VCaP (cell line): ENCODE results near the gene AGO3.

Experiments
- H3K27ac ChIP-seq: fragments of 450-650 bp; 2 replicates; pipeline ENCODE4 v1.5.1; 2017
- TF ChIP-seq, protein P1 (sequence below): fragments of 450-650 bp; conservative IDR thresholded peaks from 2 replicates; pipeline ENCODE4 v1.5.1; 2017; ENCODE audit warnings: mild to moderate bottlenecking, moderate library complexity

AGO3 gene

DNA sequence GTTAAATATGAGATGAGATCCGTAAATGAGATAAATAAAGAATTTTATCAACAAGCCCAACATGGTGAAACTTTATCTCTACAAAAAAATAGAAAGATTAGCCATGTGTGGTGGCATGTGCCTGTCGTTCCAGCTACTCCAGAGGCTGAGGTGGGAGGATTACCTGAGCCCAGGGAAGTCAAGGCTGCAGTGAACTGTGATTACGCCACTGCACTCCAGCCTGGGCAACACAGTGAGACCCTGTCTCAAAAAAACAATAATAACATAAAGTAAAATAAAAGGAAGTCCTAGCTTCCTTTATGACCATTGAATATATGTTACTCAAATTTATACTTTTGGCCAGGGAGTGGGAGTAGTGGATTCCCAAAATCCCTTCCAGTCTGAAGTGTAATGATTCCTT, 104.2 kb downstream of the AGO3 start:
- H3K27ac ChIP-seq, result no peak overlapping the region
- TF ChIP-seq, protein P1, sequence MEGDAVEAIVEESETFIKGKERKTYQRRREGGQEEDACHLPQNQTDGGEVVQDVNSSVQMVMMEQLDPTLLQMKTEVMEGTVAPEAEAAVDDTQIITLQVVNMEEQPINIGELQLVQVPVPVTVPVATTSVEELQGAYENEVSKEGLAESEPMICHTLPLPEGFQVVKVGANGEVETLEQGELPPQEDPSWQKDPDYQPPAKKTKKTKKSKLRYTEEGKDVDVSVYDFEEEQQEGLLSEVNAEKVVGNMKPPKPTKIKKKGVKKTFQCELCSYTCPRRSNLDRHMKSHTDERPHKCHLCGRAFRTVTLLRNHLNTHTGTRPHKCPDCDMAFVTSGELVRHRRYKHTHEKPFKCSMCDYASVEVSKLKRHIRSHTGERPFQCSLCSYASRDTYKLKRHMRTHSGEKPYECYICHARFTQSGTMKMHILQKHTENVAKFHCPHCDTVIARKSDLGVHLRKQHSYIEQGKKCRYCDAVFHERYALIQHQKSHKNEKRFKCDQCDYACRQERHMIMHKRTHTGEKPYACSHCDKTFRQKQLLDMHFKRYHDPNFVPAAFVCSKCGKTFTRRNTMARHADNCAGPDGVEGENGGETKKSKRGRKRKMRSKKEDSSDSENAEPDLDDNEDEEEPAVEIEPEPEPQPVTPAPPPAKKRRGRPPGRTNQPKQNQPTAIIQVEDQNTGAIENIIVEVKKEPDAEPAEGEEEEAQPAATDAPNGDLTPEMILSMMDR, result no peak

DNA sequence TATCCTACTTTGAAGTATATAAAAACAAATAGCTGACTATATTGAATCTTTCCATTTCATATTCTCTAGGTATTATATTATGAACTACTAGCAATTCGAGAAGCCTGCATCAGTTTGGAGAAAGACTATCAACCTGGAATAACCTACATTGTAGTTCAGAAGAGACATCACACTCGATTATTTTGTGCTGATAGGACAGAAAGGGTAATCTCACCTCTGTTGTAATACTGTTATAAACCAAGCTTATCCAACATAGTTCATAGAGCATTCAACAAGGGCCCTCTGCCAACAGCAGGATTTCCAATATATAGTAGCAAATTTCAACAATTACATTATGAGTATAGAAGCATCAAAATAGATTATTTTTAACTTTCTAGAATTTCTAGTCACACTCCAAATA, 109.3 kb downstream of the AGO3 start:
- TF ChIP-seq, protein P1, result no peak
- H3K27ac ChIP-seq, result no peak overlapping the region

DNA sequence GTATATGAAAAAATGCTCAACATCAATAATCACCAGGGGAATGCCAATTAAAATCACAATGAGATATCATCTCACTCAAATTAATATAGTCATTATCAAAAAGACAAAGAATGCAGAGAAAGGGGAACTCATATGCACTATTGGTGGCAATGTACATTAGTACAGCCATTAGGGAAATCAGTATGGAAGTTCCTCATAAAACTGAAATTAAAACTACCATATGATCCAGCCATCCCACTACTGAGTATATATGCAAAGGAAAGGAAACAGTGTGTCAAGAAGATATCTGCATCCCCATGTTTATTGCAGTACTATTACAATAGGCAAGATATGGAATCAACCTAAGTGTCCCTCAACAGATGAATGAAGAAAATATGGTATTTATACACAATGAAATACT, 120.9 kb downstream of the AGO3 start:
- no peak overlapping the region for H3K27ac ChIP-seq
- TF ChIP-seq, protein P1, result no peak

DNA sequence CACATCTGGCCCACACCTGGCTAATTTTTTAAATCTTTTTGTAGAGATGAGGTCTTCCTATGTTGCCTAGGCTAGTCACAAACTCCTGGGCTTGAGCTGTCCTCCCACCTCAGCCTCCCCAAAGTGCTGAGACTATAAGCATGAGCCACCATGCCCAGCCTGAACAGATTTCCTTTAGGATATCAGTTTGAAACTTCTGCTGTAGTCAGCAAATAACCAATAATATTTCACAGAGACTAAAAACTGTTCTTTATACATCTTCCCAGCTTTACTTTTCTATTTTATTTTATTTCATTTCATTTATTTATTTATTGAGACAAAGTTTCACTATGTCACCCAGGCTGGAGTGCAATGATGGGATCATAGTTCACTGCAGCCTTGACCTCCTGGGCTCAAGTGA, 123.1 kb downstream of the AGO3 start:
- TF ChIP-seq, protein P1, result no peak

DNA sequence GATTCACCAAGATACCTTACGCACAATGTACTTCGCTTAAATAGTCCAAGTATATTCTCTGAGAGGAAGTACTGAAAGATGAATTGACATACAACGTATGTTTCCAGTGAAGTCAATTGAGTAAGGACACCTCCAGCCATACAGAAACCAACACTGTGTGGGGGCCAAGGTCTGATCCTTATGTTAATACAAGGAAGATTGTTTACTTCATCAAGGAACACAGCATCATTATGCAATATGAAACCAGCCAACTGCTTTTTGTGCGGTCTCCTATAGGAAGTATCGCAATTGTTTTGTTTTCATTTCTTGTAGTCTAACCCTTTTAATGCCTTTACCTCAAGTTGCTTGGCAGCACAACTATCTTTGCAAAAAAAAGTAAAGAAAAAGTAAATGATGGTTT, 124.8 kb downstream of the AGO3 start:
- TF ChIP-seq, protein P1, result no peak
- H3K27ac ChIP-seq, result no peak overlapping the region

More for the DNA sequence above, 123.1 kb downstream of the AGO3 start:
- no peak overlapping the region for H3K27ac ChIP-seq

DNA sequence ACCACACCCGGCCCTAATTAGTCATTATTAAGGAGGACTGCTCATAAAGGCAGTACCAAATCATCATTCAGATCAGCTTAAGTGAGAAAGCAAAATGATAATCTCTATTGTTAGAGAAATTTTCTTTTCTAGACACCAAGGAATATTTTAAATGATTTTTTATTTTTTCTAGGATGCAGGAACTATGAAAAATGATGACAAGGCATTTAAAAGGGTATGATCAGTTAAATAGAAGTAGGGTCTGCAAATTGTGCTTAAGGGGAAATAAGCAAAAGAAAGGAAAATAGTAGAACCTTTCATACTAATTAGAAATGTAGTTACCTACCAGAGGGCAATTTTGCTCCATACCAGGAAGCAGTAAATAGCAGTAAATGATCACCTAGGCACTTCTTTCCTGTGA, 131.4 kb downstream of the AGO3 start:
- TF ChIP-seq, protein P1, result no peak
- no peak overlapping the region for H3K27ac ChIP-seq

DNA sequence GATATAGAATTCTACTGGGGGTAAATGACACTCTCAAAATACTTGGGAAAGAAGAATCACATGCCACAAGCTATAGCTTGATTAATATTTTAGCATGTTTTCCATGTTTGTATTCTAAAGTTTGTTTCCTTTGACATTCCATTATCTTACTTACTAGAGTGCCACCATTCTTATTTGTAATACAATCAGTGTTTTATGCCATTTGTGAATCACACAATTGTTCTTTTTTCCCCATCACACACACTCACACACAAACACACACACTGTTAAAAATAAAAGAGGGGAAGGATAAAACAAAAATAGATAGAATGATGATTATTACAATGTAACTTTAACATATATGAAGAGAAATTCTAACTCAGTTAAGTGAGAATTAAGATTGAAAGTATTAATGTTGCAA, 137.0 kb downstream of the AGO3 start:
- no peak overlapping the region for H3K27ac ChIP-seq
- TF ChIP-seq, protein P1, result no peak

DNA sequence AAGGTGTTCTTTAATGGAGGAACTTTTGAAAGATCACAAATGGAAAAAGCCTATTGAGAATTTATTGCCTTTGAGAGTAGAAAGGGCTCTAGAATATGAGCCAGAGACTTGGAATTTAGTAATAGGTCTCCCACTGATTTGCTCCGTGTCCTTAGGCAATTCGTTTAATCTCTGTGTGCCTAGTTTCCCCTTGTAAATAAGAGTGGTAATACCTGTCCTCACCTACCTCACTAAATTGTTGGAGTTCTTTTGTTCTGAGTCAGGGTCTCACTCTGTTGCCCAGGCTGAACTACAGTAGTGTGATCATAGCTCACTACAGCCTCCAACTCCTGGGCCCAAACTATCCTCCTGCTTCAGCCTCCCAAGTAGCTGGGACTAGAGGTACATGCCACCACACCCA, 138.0 kb downstream of the AGO3 start:
- H3K27ac ChIP-seq, result no peak overlapping the region
- TF ChIP-seq, protein P1, result no peak
